AG04450 (cell line): ENCODE measurements around the gene NLGN4Y. TPM values are rescaled to one million over a fixed set of nuclear protein-coding genes. Genes with fewer than 3 reads are reported as not detected.
A peak's percentile ranks its signal among the peaks of the same experiment; 100 is the strongest.

ENCODE experiments used
- CTCF ChIA-PET: fragments of 300-600, 350-600 bp; formaldehyde crosslinking; extraction: SDS; loops from one replicate; lab custom pipeline; 2022; ENCODE audit warnings: antibody characterized with exemption, inconsistent platforms; lab: Charles Lee
- POLR2A ChIA-PET: fragments of 350-600 bp; formaldehyde crosslinking; extraction: SDS; loops from one replicate; lab custom pipeline; 2021; ENCODE audit warnings: antibody characterized with exemption, inconsistent platforms; lab: Yijun Ruan, JAX
- DNase-seq: peaks from one replicate; pipeline ENCODE4 v3.0.0-alpha.2; 2011; ENCODE audit warnings: low read depth, low spot score
- H3K27ac ChIP-seq: one replicate; pipeline ENCODE4 v1.5.1; 2012; ENCODE audit warnings: low read depth, low read length, control low read depth
- H3K27me3 ChIP-seq: one replicate; pipeline ENCODE4 v1.6.0; 2012; ENCODE audit warnings: low read length; ENCODE audit not compliant: control insufficient read depth, insufficient read depth
- H3K4me3 ChIP-seq: 2 replicates; pipeline ENCODE4 v1.5.1; 2011; ENCODE audit warnings: mild to moderate bottlenecking, low read depth, low read length, control low read depth
- H3K9me3 ChIP-seq: 2 replicates; pipeline ENCODE4 v1.5.1; 2012; ENCODE audit warnings: low read length; ENCODE audit not compliant: control insufficient read depth, insufficient read depth
- CTCF ChIP-seq: IDR thresholded peaks from 2 replicates; pipeline ENCODE4 v1.5.1; 2011; ENCODE audit warnings: low read depth, low read length, control low read depth, inconsistent platforms
- polyA plus RNA-seq: library from polyadenylated mRNA; depleted of rRNA; stranded (reverse); fragments of >200 nt; gene quantifications from 2 replicates; pipeline ENCODE4 v1.2.3, GENCODE V29; 2011

NLGN4Y gene
- polyA plus RNA-seq, 1 experiment = 28.5 TPM

- H3K9me3 ChIP-seq = no peaks in the 10 kb centered on the region
- DNase-seq = no peak
- peak; percentile 23; the same call in 1 of the 2 replicates for TF ChIP-seq CTCF
- POLR2A ChIA-PET = no interaction called here
- H3K27ac ChIP-seq = no peak overlapping the region
- H3K4me3 ChIP-seq = no peak overlapping the region
- no peaks in the 10 kb centered on the region for H3K27me3 ChIP-seq
- CTCF ChIA-PET = interaction anchor here (0.5 to 1.9 kb wide), 4 partner anchors 10 to 45 kb away, joined by 3 to 9 read pairs (median 4); no protein-coding TSS in a partner anchor
Measured at GRCh38 chrY:14618513-14618912, 94.2 kb downstream of the NLGN4Y start.

DNA sequence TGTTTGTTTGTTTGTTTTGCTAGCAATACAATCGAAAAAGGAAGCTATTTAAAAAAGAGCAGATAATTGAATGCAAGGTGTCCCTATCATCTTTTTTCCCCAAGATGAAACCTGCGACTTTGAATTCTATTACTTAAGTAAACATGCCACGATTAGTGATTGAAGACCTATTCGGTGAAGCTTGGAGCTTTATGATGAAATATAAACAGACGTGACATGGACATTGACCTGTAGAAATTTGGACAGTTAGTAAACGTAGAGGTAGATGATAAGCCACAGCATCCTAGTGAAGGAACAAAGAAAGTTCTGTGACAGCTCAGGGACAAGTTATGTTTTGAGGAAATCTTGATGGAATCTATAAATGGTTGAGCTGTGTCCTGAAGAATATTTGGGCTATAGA lies 103.9 kb downstream of the NLGN4Y start:
- Histone ChIP-seq H3K9me3 (no peaks in the 10 kb centered on the region; the same call in 1 of the 2 replicates), H3K27me3 (no peaks in the 10 kb centered on the region), H3K4me3 (no peak overlapping the region), H3K27ac (no peak overlapping the region)
- DNase-seq = no peak
- POLR2A ChIA-PET = no interaction called here
- CTCF ChIA-PET = interaction anchor here (1.4 kb wide), 1 partner anchor 9 kb away, joined by 5 read pairs; no protein-coding TSS in a partner anchor
- no peak for TF ChIP-seq CTCF

- CTCF ChIA-PET = no interaction called here
- POLR2A ChIA-PET = interaction anchor here (0.6 to 1.0 kb wide), 2 partner anchors 107 to 190 kb away, joined by 3 read pairs; partner anchors contain the start of gene NLGN4Y
- no peak for DNase-seq
Measured at GRCh38 chrY:14631676-14632075, 107.3 kb downstream of the NLGN4Y start.

GRCh38 chrY:14633718-14634117 lies 109.4 kb downstream of the NLGN4Y start:
- H3K9me3 ChIP-seq = no peaks in the 10 kb centered on the region
- no peaks in the 10 kb centered on the region for H3K27me3 ChIP-seq
- TF ChIP-seq CTCF = no peak
- CTCF ChIA-PET = no interaction called here
- no peak overlapping the region for H3K27ac ChIP-seq
- H3K4me3 ChIP-seq = no peak overlapping the region
- POLR2A ChIA-PET = no interaction called here
- DNase-seq = no peak

More at GRCh38 chrY:14631676-14632075, 107.3 kb downstream of the NLGN4Y start:
- TF ChIP-seq CTCF = no peak
- H3K4me3 ChIP-seq = no peak overlapping the region
- H3K9me3 ChIP-seq = no peaks in the 10 kb centered on the region; the same call in 1 of the 2 replicates
- no peak overlapping the region for H3K27ac ChIP-seq
- no peaks in the 10 kb centered on the region for H3K27me3 ChIP-seq

DNA sequence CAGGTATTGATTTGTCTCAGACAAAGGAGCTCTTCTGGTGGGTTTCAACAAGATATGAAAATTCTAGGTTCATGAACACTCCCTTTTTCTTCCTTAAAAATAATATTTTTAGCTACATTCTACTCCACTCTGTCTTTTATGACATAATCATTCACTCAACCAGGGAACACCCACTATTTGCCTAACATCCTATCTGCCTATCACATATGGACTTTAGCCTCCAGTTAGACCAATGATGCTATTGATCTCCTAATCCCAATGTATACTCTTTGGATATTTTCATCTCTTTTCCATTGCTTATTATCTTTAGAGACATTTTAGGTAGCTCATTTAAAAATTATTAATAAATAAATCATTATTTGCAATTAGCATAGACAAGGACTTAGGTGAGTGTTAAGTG lies 110.6 kb downstream of the NLGN4Y start:
- Histone ChIP-seq H3K4me3 (no peak overlapping the region), H3K27me3 (no peaks in the 10 kb centered on the region), H3K9me3 (no peaks in the 10 kb centered on the region), H3K27ac (no peak overlapping the region)
- ChIA-PET POLR2A (no interaction called here), CTCF (no interaction called here)
- no peak for DNase-seq
- no peak for TF ChIP-seq CTCF
